Sigmoid colon (tissue), 4 donors: ENCODE measurements around the gene CFAP97D1.

Experiments
- CTCF ChIP-seq, 4 experiments: fragments of 450-650 bp in 3 of 4; fragments of 200-600 bp in 1 of 4; IDR thresholded peaks; one replicate each; pipeline ENCODE4 v1.5.1; 2016 to 2019; ENCODE audit warnings: antibody characterized with exemption in 4 of 4, mild to moderate bottlenecking in 3 of 4, moderate library complexity in 2 of 4
- EP300 ChIP-seq, 4 donors: sonication (generic); formaldehyde crosslinking; IDR thresholded peaks; one replicate each; pipeline ENCODE4 v1.6.1; 2017; ENCODE audit warnings: antibody characterized with exemption in 4 of 4

GRCh38 chr17:43831633-43832032 lies 51.4 kb downstream of the CFAP97D1 start:
- TF ChIP-seq CTCF (IDR thresholded peaks at IDR 0.05) (no peak), EP300 (IDR thresholded peaks at IDR 0.05) (no peak)
